Suprapubic skin (tissue), 4 donors: Measurements from ENCODE around the gene HCFC2. TPM values are rescaled to one million over a fixed set of nuclear protein-coding genes. Genes with fewer than 3 reads are reported as not detected.

Experiments
- DNase-seq, 2 donors: peaks; one replicate each; pipeline ENCODE4 v3.0.0-alpha.2; 2019; ENCODE audit warnings: low spot score in 2 of 2
- H3K27ac ChIP-seq: fragments of 200-600 bp; sonication (generic); one replicate; pipeline ENCODE4 v1.5.1; 2019
- H3K27me3 ChIP-seq: fragments of 200-600 bp; sonication (generic); one replicate; pipeline ENCODE4 v1.5.1; 2019
- H3K36me3 ChIP-seq: fragments of 200-600 bp; sonication (generic); one replicate; pipeline ENCODE4 v1.5.1; 2019
- H3K4me1 ChIP-seq: fragments of 200-600 bp; sonication (generic); one replicate; pipeline ENCODE4 v1.5.1; 2019
- H3K4me3 ChIP-seq: fragments of 200-600 bp; sonication (generic); one replicate; pipeline ENCODE4 v1.5.1; 2019; ENCODE audit warnings: mild to moderate bottlenecking
- H3K9me3 ChIP-seq: fragments of 200-600 bp; sonication (generic); one replicate; pipeline ENCODE4 v1.5.1; 2019
- EP300 ChIP-seq: sonication (generic); formaldehyde crosslinking; IDR thresholded peaks from one replicate; pipeline ENCODE4 v1.6.1; 2017; ENCODE audit warnings: antibody characterized with exemption
- POLR2A ChIP-seq, 2 donors: fragments of 450-650 bp; IDR thresholded peaks; one replicate each; pipeline ENCODE4 v1.6.1; 2017; ENCODE audit warnings: antibody characterized with exemption in 2 of 2, mild to moderate bottlenecking in 2 of 2, moderate library complexity in 2 of 2
- POLR2AphosphoS5 ChIP-seq, 3 donors: sonication (generic); formaldehyde crosslinking; IDR thresholded peaks; one replicate each; pipeline ENCODE4 v1.6.1; 2017; ENCODE audit warnings: antibody characterized with exemption in 3 of 3
- WGBS: methylation state at CpG from one replicate; pipeline ENCODE4 v1.1.5; 2018; 5-methylcytosine and 5-hydroxymethylcytosine counted together
- total RNA-seq, 4 donors: library from RNA; depleted of rRNA; stranded (reverse); fragments of >200 nt; gene quantifications; one replicate each; pipeline ENCODE4 v1.1.0, GENCODE V29; 2016
- TF ChIP-seq, protein P1 (sequence below), 2 donors: fragments of 200-600 bp in 1 of 2; fragments of 450-650 bp in 1 of 2; sonication (generic) in 1 of 2; IDR thresholded peaks; one replicate each; pipeline ENCODE4 v1.5.1; 2016 to 2019; ENCODE audit warnings: antibody characterized with exemption in 2 of 2, mild to moderate bottlenecking in 1 of 2, moderate library complexity in 1 of 2

HCFC2 gene
- total RNA-seq, 4 donors from 2014 or later, result 16.9 to 28.1 (median 20.0) TPM

DNA sequence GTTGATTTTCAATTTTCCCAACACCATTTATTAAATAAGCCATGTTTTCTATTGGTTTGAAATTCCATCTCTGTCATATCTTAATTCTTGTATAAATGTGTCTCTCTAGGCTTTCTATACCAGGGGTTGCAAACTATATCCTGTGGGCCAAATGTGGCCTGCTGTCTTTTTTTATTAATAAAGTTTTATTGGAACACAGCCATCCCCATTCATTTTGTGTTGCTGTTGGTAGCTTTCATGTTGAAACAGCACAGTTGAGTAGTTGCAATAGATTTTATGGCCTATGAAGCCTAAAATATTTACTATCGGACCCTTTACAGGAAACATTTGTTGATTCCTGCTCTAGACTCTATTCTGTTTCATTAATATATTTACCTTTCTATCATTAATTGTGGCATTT lies 9.4 kb downstream of the HCFC2 start:
- no peak overlapping the region for H3K4me3 ChIP-seq
- TF ChIP-seq POLR2AphosphoS5 (IDR thresholded peaks at IDR 0.05) (no peak), POLR2A (IDR thresholded peaks at IDR 0.05) (no peak), EP300 (no peak)
- TF ChIP-seq, protein P1, sequence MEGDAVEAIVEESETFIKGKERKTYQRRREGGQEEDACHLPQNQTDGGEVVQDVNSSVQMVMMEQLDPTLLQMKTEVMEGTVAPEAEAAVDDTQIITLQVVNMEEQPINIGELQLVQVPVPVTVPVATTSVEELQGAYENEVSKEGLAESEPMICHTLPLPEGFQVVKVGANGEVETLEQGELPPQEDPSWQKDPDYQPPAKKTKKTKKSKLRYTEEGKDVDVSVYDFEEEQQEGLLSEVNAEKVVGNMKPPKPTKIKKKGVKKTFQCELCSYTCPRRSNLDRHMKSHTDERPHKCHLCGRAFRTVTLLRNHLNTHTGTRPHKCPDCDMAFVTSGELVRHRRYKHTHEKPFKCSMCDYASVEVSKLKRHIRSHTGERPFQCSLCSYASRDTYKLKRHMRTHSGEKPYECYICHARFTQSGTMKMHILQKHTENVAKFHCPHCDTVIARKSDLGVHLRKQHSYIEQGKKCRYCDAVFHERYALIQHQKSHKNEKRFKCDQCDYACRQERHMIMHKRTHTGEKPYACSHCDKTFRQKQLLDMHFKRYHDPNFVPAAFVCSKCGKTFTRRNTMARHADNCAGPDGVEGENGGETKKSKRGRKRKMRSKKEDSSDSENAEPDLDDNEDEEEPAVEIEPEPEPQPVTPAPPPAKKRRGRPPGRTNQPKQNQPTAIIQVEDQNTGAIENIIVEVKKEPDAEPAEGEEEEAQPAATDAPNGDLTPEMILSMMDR (IDR thresholded peaks at IDR 0.05), result no peak
- no peaks in the 10 kb centered on the region for H3K27me3 ChIP-seq
- H3K4me1 ChIP-seq, result peaks cover under 1% of the 10 kb centered on the region
- H3K9me3 ChIP-seq, result no peaks in the 10 kb centered on the region
- DNase-seq, result no peak
- no peak overlapping the region for H3K27ac ChIP-seq
- H3K36me3 ChIP-seq, result peaks cover 37% of the 10 kb centered on the region
- WGBS, result 98% methylated on average over 1 of the region's 1 CpG

DNA sequence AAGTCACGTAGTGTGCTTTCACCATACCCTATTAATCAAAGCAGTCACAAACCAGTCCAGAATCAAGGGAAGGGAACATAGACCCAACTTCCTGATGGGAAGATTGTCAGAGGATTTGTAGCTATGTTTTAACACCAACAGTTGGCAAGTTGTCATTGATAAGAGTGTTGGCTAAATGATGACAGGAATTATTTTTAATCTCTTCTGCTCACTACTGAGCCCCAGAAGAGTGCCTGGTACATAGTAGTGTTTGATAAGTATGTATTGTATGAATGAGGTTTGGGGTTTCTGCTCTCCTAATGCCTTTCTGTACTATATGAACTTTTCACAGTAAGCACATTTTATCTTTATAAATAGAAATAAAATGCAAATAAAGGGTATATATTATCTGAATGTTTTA lies 14.7 kb downstream of the HCFC2 start:
- TF ChIP-seq POLR2A (IDR thresholded peaks at IDR 0.05) (no peak), POLR2AphosphoS5 (IDR thresholded peaks at IDR 0.05) (no peak), EP300 (no peak)
- TF ChIP-seq, protein P1 (IDR thresholded peaks at IDR 0.05), result no peak
- Histone ChIP-seq H3K4me1 (peaks cover 4% of the 10 kb centered on the region), H3K36me3 (peaks cover 32% of the 10 kb centered on the region), H3K27me3 (no peaks in the 10 kb centered on the region), H3K9me3 (no peaks in the 10 kb centered on the region), H3K27ac (no peak overlapping the region), H3K4me3 (no peak overlapping the region)
- 95% methylated on average over 1 of the region's 1 CpG for WGBS
- DNase-seq, result no peak

DNA sequence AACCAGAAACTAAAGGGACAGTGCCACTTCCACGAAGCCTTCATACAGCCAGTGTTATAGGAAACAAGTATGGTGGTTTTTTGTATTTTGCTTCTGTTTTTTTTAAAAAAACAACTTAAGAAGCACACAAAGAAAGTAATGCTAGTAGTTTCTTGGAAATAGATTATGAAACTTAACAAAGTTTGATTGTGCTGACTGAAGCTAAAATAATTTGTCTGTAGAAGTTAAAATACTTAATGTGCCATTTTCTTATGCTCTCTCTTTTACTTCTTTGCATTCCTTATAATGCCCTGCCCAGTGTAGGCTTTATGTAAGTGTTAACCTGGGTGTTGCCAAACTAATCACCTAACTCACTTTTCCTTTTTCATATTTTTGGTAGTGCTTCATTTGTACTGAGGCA lies 16.4 kb downstream of the HCFC2 start:
- no peak overlapping the region for H3K4me3 ChIP-seq
- peaks cover 4% of the 10 kb centered on the region for H3K4me1 ChIP-seq
- WGBS, result 78% methylated on average over 1 of the region's 1 CpG
- no peaks in the 10 kb centered on the region for H3K27me3 ChIP-seq
- peaks cover 41% of the 10 kb centered on the region for H3K36me3 ChIP-seq
- H3K9me3 ChIP-seq, result no peaks in the 10 kb centered on the region
- no peak for DNase-seq
- no peak for TF ChIP-seq POLR2AphosphoS5 (IDR thresholded peaks at IDR 0.05)
- TF ChIP-seq EP300, result no peak
- TF ChIP-seq, protein P1 (IDR thresholded peaks at IDR 0.05), result no peak
- TF ChIP-seq POLR2A (IDR thresholded peaks at IDR 0.05), result no peak
- H3K27ac ChIP-seq, result no peak overlapping the region

DNA sequence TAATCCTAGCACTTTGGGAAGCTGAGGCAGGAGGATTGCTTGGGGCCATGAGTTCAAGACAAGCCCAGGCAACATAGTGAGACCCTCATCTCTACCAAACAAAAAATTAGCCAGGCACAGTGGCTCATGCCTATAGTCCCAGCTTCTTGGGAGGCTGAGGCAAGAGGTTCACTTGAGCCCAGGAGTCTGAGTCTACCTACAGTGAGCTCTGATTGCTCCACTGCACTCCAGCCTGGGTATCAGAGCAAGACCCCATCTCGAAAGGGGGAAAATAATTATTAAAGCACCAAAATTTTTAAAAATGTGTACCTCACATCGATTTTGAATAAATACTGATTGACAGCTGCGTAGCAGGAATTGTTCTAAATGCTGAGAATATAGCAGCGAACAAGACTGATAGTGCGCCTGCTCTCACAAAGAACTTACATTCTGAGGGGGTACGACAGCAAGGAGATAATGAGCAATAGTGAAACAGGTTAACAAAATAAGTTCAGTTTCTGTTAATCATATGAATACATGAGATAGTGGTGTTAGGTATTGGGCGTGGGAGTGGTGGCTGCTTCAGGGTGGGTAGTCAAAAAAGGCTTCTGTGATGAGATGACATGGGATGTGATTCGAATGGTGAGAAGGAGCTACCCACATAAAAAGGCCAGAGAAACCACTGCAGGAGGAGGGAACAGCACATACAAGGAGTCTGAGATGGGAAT lies 19.6 kb downstream of the HCFC2 start:
- H3K4me1 ChIP-seq, result peaks cover 1% of the 10 kb centered on the region
- no peak for DNase-seq
- H3K36me3 ChIP-seq, result peaks cover 63% of the 10 kb centered on the region
- H3K27ac ChIP-seq, result no peak overlapping the region
- 92% methylated on average over 8 of the region's 8 CpGs for WGBS
- H3K9me3 ChIP-seq, result no peaks in the 10 kb centered on the region
- no peaks in the 10 kb centered on the region for H3K27me3 ChIP-seq
- TF ChIP-seq, protein P1 (IDR thresholded peaks at IDR 0.05), result no peak
- TF ChIP-seq EP300 (no peak), POLR2A (IDR thresholded peaks at IDR 0.05) (no peak), POLR2AphosphoS5 (IDR thresholded peaks at IDR 0.05) (no peak)
- H3K4me3 ChIP-seq, result no peak overlapping the region

DNA sequence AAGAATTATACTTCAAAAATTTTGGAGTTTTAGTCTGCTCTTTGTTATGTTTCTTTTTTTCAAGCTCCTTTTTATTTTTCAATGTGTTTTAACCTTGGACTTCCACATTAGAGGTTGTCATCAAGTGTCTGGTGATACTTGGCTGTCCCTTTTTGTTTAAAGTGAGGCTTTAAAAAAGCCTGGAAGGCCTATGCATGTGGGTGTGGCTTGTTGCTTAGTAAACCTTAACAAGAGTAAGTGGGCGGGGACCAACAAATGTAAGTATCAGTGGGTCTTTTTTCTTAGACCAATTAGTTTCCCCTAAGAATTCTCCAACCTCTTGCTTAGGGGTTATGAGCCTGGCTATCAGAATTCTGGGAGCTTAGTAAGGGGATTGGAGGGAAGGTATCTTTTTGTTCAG lies 26.4 kb downstream of the HCFC2 start:
- WGBS, result 97% methylated on average over 1 of the region's 1 CpG
- H3K9me3 ChIP-seq, result no peaks in the 10 kb centered on the region
- no peak for DNase-seq
- no peak overlapping the region for H3K27ac ChIP-seq
- TF ChIP-seq EP300 (no peak), POLR2A (IDR thresholded peaks at IDR 0.05) (no peak), POLR2AphosphoS5 (IDR thresholded peaks at IDR 0.05) (no peak)
- TF ChIP-seq, protein P1 (IDR thresholded peaks at IDR 0.05), result no peak
- H3K27me3 ChIP-seq, result no peaks in the 10 kb centered on the region
- no peaks in the 10 kb centered on the region for H3K4me1 ChIP-seq
- no peak overlapping the region for H3K4me3 ChIP-seq
- H3K36me3 ChIP-seq, result peaks cover 78% of the 10 kb centered on the region
